OCI-LY3 (cell line): ENCODE data around the gene FCHSD2.

Experiments
- H2AFZ ChIP-seq: fragments of 200-600, 300-600 bp; shearing (Covaris generic); 2 replicates; pipeline ENCODE4 v1.6.0; 2014; ENCODE audit warnings: antibody characterized with exemption, low read depth, low read length
- H3K27ac ChIP-seq: fragments of 200-600, 300-600 bp; sonication (generic); 2 replicates; pipeline ENCODE4 v1.5.1; 2014; ENCODE audit warnings: mild to moderate bottlenecking, low read length, moderate library complexity, mixed read lengths
- H3K27me3 ChIP-seq: fragments of 200-600, 300-600 bp; sonication (generic); 2 replicates; pipeline ENCODE4 v1.6.1; 2014; ENCODE audit warnings: low read depth, low read length, mixed read lengths
- H3K36me3 ChIP-seq: fragments of 200-600, 300-600 bp; sonication (generic); replicated peaks from 2 replicates; pipeline ENCODE3; 2014; ENCODE audit warnings: low read depth, low read length, mixed read lengths
- H3K4me1 ChIP-seq: fragments of 300-600, 200-600 bp; sonication (generic); 2 replicates; pipeline ENCODE4 v1.6.1; 2014; ENCODE audit warnings: low read length, mixed read lengths
- H3K4me2 ChIP-seq: fragments of 200-600, 300-600 bp; sonication (generic); 2 replicates; pipeline ENCODE4 v1.6.1; 2014; ENCODE audit warnings: low read length, mixed read lengths
- H3K4me3 ChIP-seq: fragments of 300-600, 200-600 bp; sonication (generic); 2 replicates; pipeline ENCODE4 v1.5.1; 2014; ENCODE audit warnings: antibody characterized with exemption, mild to moderate bottlenecking, low read length, moderate library complexity
- H3K79me2 ChIP-seq: fragments of 300-600, 200-600 bp; shearing (Covaris generic); 2 replicates; pipeline ENCODE4 v1.6.1; 2014; ENCODE audit warnings: mild to moderate bottlenecking, low read length, mixed read lengths
- H3K9ac ChIP-seq: fragments of 300-600, 200-600 bp; shearing (Covaris generic); 2 replicates; pipeline ENCODE4 v1.6.0; 2014; ENCODE audit warnings: mild to moderate bottlenecking, low read length, moderate library complexity
- H3K9me3 ChIP-seq: fragments of 200-600, 300-600 bp; shearing (Covaris generic); 2 replicates; pipeline ENCODE4 v1.6.1; 2014; ENCODE audit warnings: low read length, mixed read lengths; ENCODE audit not compliant: insufficient read depth
- H4K20me1 ChIP-seq: fragments of 200-600, 300-600 bp; sonication (generic); 2 replicates; pipeline ENCODE4 v1.6.1; 2016; ENCODE audit warnings: low read length, mixed read lengths; ENCODE audit not compliant: insufficient read depth
- EZH2phosphoT487 ChIP-seq: fragments of 200-600 bp; shearing (Covaris generic); IDR thresholded peaks from 2 replicates; pipeline ENCODE4 v1.6.1; 2018; ENCODE audit warnings: antibody characterized with exemption, mixed run types, low read depth
- TF ChIP-seq, protein P1 (sequence below): fragments of 200-600, 300-600 bp; sonication (generic); IDR thresholded peaks from 2 replicates; pipeline ENCODE4 v1.5.1; 2014; ENCODE audit warnings: antibody characterized with exemption, low read length, low read depth

The FCHSD2 gene

DNA sequence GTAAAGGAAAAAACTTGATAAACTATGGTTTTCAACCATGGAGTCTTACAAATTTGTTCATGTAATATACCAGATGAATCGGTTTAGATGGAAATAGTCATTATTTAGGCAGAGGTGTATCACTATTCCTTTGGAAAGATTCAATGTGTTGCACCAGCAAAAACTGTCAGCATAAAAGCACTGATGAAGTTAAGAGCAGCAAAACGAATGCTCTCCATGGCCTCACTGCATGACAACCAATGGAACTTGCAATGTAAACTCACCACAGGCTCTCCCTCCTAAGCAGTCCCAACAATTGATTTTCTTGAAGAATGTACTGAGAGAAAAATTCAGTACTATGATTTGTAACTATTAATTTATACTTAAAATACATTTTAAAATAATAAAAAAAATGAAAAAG lies 139.9 kb downstream of the FCHSD2 start:
- H2AFZ ChIP-seq, result no peak overlapping the region
- peaks cover 84% of the 10 kb centered on the region for H4K20me1 ChIP-seq

DNA sequence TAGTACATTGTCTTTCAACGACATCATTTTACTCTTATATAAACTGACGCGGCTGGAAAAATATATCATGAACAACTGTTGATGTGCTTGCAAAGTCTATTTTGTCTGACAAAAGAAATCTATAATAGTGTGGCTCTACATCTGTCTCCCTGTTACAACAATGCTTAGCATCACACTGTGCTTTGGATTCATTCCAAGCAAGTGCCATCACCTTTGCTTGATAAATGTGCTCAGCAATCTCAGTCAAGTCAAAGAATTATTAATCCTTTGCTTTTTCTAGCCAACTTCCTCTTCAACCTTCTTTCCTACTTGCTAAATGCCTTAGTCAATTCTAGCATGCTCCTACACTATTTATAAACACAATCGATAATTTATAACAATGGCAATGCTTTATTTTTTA lies 140.5 kb downstream of the FCHSD2 start:
- Histone ChIP-seq H3K27me3 (no peaks in the 10 kb centered on the region), H3K9me3 (no peaks in the 10 kb centered on the region), H3K79me2 (peaks cover 99% of the 10 kb centered on the region), H3K4me2 (no peak overlapping the region), H2AFZ (no peak overlapping the region), H3K4me3 (no peak overlapping the region), H3K36me3 (peaks cover 38% of the 10 kb centered on the region), H3K27ac (peak overlapping the region; percentile 32; the same call in 1 of the 2 replicates), H3K9ac (no peak overlapping the region), H3K4me1 (peaks cover 46% of the 10 kb centered on the region), H4K20me1 (peaks cover 84% of the 10 kb centered on the region)
- TF ChIP-seq, protein P1, sequence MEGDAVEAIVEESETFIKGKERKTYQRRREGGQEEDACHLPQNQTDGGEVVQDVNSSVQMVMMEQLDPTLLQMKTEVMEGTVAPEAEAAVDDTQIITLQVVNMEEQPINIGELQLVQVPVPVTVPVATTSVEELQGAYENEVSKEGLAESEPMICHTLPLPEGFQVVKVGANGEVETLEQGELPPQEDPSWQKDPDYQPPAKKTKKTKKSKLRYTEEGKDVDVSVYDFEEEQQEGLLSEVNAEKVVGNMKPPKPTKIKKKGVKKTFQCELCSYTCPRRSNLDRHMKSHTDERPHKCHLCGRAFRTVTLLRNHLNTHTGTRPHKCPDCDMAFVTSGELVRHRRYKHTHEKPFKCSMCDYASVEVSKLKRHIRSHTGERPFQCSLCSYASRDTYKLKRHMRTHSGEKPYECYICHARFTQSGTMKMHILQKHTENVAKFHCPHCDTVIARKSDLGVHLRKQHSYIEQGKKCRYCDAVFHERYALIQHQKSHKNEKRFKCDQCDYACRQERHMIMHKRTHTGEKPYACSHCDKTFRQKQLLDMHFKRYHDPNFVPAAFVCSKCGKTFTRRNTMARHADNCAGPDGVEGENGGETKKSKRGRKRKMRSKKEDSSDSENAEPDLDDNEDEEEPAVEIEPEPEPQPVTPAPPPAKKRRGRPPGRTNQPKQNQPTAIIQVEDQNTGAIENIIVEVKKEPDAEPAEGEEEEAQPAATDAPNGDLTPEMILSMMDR, result no peak
- TF ChIP-seq EZH2phosphoT487, result no peak

More for the DNA sequence above, 139.9 kb downstream of the FCHSD2 start:
- H3K79me2 ChIP-seq, result peaks cover 99% of the 10 kb centered on the region
- H3K36me3 ChIP-seq, result peaks cover 43% of the 10 kb centered on the region
- no peak overlapping the region for H3K9ac ChIP-seq
- H3K4me3 ChIP-seq, result no peak overlapping the region
- no peaks in the 10 kb centered on the region for H3K9me3 ChIP-seq
- no peak overlapping the region for H3K4me2 ChIP-seq
- H3K27me3 ChIP-seq, result no peaks in the 10 kb centered on the region
- H3K27ac ChIP-seq, result peak overlapping the region; percentile 32; the same call in 1 of the 2 replicates
- no peak for TF ChIP-seq EZH2phosphoT487
- TF ChIP-seq, protein P1, result no peak
- H3K4me1 ChIP-seq, result peaks cover 41% of the 10 kb centered on the region

DNA sequence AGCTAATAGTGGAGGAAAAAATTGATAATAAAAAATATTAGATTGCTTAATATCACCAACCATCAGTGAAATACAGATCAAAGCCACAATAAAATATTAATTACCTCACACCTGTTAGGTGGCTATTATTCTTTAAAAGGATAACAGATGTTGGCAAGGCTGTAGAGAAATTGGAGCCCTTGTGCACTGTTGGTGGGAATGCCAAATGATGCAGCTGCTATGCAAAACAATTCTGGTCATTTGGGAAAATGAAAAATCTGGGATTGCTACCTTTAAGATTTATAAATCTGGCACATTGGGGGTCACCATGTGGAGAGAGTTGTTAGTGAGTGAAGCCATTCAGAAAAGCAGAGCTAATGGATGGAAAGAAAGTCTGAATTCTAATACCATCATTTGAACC lies 143.4 kb downstream of the FCHSD2 start:
- peaks cover 83% of the 10 kb centered on the region for H4K20me1 ChIP-seq

DNA sequence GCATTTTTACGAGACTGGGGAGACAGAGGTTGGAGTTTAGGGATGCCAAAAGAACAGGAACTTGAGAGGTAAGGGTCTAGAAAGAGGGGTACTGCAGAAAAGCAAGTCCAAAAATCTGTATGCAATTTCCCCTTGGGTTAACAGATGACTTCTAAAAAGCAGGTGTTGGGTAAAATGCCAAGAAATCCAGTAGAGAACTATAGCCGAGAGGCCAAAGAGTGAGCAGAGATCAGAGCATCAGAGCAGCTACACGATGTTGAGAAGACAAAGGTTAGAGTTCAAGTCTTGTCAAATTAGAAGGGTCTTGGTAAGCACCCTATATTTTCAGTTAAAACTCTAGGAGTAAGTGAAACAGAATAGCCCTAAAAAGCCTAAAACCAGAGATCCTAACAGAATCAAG lies 145.2 kb downstream of the FCHSD2 start:
- Histone ChIP-seq H3K27me3 (no peaks in the 10 kb centered on the region), H3K36me3 (peaks cover 40% of the 10 kb centered on the region), H4K20me1 (peaks cover 71% of the 10 kb centered on the region), H3K9ac (no peak overlapping the region), H3K79me2 (peaks cover 83% of the 10 kb centered on the region), H3K4me3 (no peak overlapping the region), H3K4me2 (peak overlapping the region; percentile 27), H3K27ac (peak overlapping the region; percentile 3; the same call in 1 of the 2 replicates), H3K9me3 (no peaks in the 10 kb centered on the region), H3K4me1 (peaks cover 15% of the 10 kb centered on the region), H2AFZ (no peak overlapping the region)
- no peak for TF ChIP-seq EZH2phosphoT487
- TF ChIP-seq, protein P1, result no peak

More for the DNA sequence above, 143.4 kb downstream of the FCHSD2 start:
- H3K27ac ChIP-seq, result no peak overlapping the region
- no peaks in the 10 kb centered on the region for H3K27me3 ChIP-seq
- H3K36me3 ChIP-seq, result peaks cover 43% of the 10 kb centered on the region
- no peak overlapping the region for H3K4me3 ChIP-seq
- no peaks in the 10 kb centered on the region for H3K9me3 ChIP-seq
- no peak overlapping the region for H3K4me2 ChIP-seq
- peaks cover 99% of the 10 kb centered on the region for H3K79me2 ChIP-seq
- H3K9ac ChIP-seq, result no peak overlapping the region
- no peak overlapping the region for H2AFZ ChIP-seq
- no peak for TF ChIP-seq EZH2phosphoT487
- H3K4me1 ChIP-seq, result peaks cover 31% of the 10 kb centered on the region

DNA sequence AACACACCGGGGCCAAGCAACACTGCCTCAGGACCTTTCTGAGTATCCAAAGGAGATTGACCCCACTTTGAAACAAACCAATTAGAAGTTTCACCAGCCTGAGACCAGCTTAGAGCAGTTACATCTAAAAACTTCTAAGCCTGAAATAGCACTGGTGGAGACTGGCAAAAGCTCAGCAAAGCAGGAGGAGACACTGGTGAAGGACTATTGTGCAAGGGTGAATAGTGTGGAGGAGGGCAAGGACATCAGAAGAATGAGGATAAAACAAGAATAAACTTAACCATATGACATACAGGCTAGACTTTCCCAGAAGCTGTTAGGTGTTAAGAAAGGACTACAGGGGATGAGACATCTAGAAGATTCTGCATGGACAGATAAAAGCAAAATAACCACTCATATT lies 152.4 kb downstream of the FCHSD2 start:
- TF ChIP-seq, protein P1, result no peak
- TF ChIP-seq EZH2phosphoT487, result no peak
- peaks cover 17% of the 10 kb centered on the region for H3K4me1 ChIP-seq
- H3K27ac ChIP-seq, result peak overlapping the region; percentile 24; the same call in 1 of the 2 replicates
- H3K9ac ChIP-seq, result no peak overlapping the region
- H3K27me3 ChIP-seq, result no peaks in the 10 kb centered on the region
- H3K4me3 ChIP-seq, result no peak overlapping the region
- H3K79me2 ChIP-seq, result peaks cover 68% of the 10 kb centered on the region
- no peak overlapping the region for H3K4me2 ChIP-seq
- peaks cover 54% of the 10 kb centered on the region for H4K20me1 ChIP-seq
- H3K36me3 ChIP-seq, result peaks cover 47% of the 10 kb centered on the region
- H3K9me3 ChIP-seq, result no peaks in the 10 kb centered on the region
- no peak overlapping the region for H2AFZ ChIP-seq
